ENCODE measurements around the gene FHIT. TPM values are rescaled to one million over a fixed set of nuclear protein-coding genes. Genes with fewer than 3 reads are reported as not detected.

FHIT gene
- total and polyA plus RNA-seq, 2 of the 4 experiments (the other 2 are of a cell fraction), result 0.07 TPM; not detected in 1

DNA sequence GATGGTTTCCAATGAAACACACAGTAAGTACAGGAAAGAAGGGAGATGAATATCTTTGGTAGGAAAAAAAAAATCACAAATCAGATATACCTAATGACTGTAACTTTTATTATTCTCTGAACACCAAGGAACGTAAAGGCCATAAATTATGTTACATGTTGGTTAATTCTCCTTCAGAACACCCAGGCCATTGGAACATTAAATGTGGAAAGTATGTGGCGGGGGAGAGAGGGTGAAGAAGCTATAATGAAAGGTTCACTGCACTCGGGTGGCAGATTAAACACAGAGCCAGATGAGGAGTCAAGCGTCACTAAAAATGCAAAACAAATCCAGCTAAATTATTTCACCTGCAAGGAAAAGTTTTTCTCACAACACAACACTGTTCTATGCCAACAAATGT, 193.8 kb downstream of the FHIT start:
- Histone ChIP-seq H3K9me3 (ENCODE audit: control insufficient read depth, insufficient read depth, low read length) (peaks cover 5% of the 10 kb centered on the region; the same call in 1 of the 2 replicates), H3K18ac (ENCODE audit: low read depth, low read length) (no peak overlapping the region), H2BK5ac (ENCODE audit: low read depth, low read length, poor library complexity, severe bottlenecking) (no peak overlapping the region), H3K14ac (replicated peaks; ENCODE audit: low read depth, low read length) (no peak overlapping the region), H4K20me1 (ENCODE audit: insufficient read depth, low read length) (no peaks in the 10 kb centered on the region), H3K56ac (ENCODE audit: extremely low read depth, insufficient read depth, low read length) (no peak overlapping the region), H3K23ac (ENCODE audit: low read depth, low read length) (no peak overlapping the region), H4K5ac (ENCODE audit: low read depth, low read length) (no peak overlapping the region), H2AK5ac (ENCODE audit: low read depth, low read length) (no peak overlapping the region), H3K4ac (ENCODE audit: low read depth, low read length) (no peak overlapping the region), H3K9ac (ENCODE audit: low read depth, low read length) (no peak overlapping the region), H2BK20ac (ENCODE audit: low read depth, low read length) (no peak overlapping the region), H3K4me2 (ENCODE audit: low read depth, low read length) (no peak overlapping the region), H3K27me3 (ENCODE audit: control insufficient read depth, insufficient read depth, low read length) (no peaks in the 10 kb centered on the region), H3K4me1 (ENCODE audit: control insufficient read depth, insufficient read depth, low read length) (no peaks in the 10 kb centered on the region), H3K4me3 (ENCODE audit: insufficient read depth, low read depth, low read length) (no peak overlapping the region), H2AFZ (replicated peaks; ENCODE audit: low read length, poor library complexity) (no peak overlapping the region), H3K27ac (ENCODE audit: insufficient read depth, low read length) (no peak overlapping the region), H2AK9ac (replicated peaks; ENCODE audit: low read depth, low read length, poor library complexity) (no peak overlapping the region), H2BK15ac (ENCODE audit: low read depth, low read length) (no peak overlapping the region), H4K8ac (ENCODE audit: low read depth in 2 of 2, low read length in 2 of 2) (no peak overlapping the region), H3K9me1 (ENCODE audit: insufficient read depth, low read length) (no peaks in the 10 kb centered on the region), H2BK120ac (ENCODE audit: low read depth, low read length) (no peak overlapping the region), H3K36me3 (ENCODE audit: control insufficient read depth, insufficient read depth, low read length) (no peaks in the 10 kb centered on the region), H3K79me1 (ENCODE audit: low read depth in 1 of 2, low read length in 2 of 2) (no peaks in the 10 kb centered on the region), H4K91ac (ENCODE audit: insufficient read depth, low read depth, low read length) (no peak overlapping the region)
- no TSS peak for BruUV-seq (replicated peaks)
- ChIA-PET POLR2A (ENCODE audit: unreplicated experiment) (no interaction called here), CTCF (no interaction called here)
- in situ Hi-C loops (cut with MboI; ENCODE audit: low sequenced_read_pairs) (no loop called here), dilution Hi-C loops (cut with HindIII; ENCODE audit: low sequenced_read_pairs, unreplicated experiment) (no loop called here), intact Hi-C loops (cut with micrococcal nuclease) (no loop called here)
- TF ChIP-seq USF2 (IDR thresholded peaks at IDR 0.05; ENCODE audit: low read depth, low read length) (no peak), NFE2L2 (IDR thresholded peaks at IDR 0.05; ENCODE audit: low read depth, low read length) (no peak), CHD1 (IDR thresholded peaks at IDR 0.05; ENCODE audit: low read depth, low read length) (no peak), MXI1 (IDR thresholded peaks at IDR 0.05; ENCODE audit: borderline replicate concordance, low read depth, low read length) (no peak), RAD21 (IDR thresholded peaks at IDR 0.05; ENCODE audit: low read length) (no peak), SMC3 (IDR thresholded peaks at IDR 0.05; ENCODE audit: low read depth, low read length) (no peak), MAFK (IDR thresholded peaks at IDR 0.05; ENCODE audit: low read depth, low read length) (no peak), FOS (IDR thresholded peaks at IDR 0.05; ENCODE audit: low read depth, low read length) (no peak)
- TF ChIP-seq, protein P1, sequence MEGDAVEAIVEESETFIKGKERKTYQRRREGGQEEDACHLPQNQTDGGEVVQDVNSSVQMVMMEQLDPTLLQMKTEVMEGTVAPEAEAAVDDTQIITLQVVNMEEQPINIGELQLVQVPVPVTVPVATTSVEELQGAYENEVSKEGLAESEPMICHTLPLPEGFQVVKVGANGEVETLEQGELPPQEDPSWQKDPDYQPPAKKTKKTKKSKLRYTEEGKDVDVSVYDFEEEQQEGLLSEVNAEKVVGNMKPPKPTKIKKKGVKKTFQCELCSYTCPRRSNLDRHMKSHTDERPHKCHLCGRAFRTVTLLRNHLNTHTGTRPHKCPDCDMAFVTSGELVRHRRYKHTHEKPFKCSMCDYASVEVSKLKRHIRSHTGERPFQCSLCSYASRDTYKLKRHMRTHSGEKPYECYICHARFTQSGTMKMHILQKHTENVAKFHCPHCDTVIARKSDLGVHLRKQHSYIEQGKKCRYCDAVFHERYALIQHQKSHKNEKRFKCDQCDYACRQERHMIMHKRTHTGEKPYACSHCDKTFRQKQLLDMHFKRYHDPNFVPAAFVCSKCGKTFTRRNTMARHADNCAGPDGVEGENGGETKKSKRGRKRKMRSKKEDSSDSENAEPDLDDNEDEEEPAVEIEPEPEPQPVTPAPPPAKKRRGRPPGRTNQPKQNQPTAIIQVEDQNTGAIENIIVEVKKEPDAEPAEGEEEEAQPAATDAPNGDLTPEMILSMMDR (conservative IDR thresholded peaks at IDR 0.05; ENCODE audit: low read depth, low read length), result no peak
- ATAC-seq (ENCODE audit: low read depth), result no peak
- no CpG with 5 or more reads among the region's 4 CpGs for WGBS, 2 experiments (ENCODE audit: extremely low coverage in 2 of 2, insufficient read length in 1 of 2)
- no peak for DNase-seq
